OCI-LY1 (cell line): Measurements from ENCODE around the gene NOTUM.

Source experiments
- H2AFZ ChIP-seq: fragments of 200-600 bp; sonication (generic), shearing (Covaris generic); 2 replicates; pipeline ENCODE4 v1.6.0; 2014; ENCODE audit warnings: antibody characterized with exemption, mild to moderate bottlenecking, low read length
- H3F3A ChIP-seq: fragments of 200-600 bp; sonication (generic), shearing (Covaris generic); 2 replicates; pipeline ENCODE4 v1.6.0; 2014; ENCODE audit warnings: mild to moderate bottlenecking, antibody characterized with exemption, low read length, moderate library complexity; ENCODE audit not compliant: insufficient read depth
- H3K27ac ChIP-seq: fragments of 200-600 bp; sonication (generic); 2 replicates; pipeline ENCODE4 v1.5.1; 2014; ENCODE audit warnings: low read length, mixed run types, mild to moderate bottlenecking, low read depth; ENCODE audit not compliant: poor library complexity, severe bottlenecking
- H3K27me3 ChIP-seq: fragments of 200-600 bp; sonication (generic); 2 replicates; pipeline ENCODE4 v1.6.0; 2014; ENCODE audit warnings: antibody characterized with exemption, mild to moderate bottlenecking, low read length, moderate library complexity; ENCODE audit not compliant: insufficient read depth
- H3K36me3 ChIP-seq: fragments of 200-600 bp; sonication (generic); 2 replicates; pipeline ENCODE4 v1.6.1; 2014; ENCODE audit warnings: mild to moderate bottlenecking, antibody characterized with exemption, low read length, moderate library complexity, mixed read lengths; ENCODE audit not compliant: insufficient read depth
- H3K4me1 ChIP-seq: fragments of 200-600 bp; sonication (generic); 2 replicates; pipeline ENCODE4 v1.5.1; 2014; ENCODE audit warnings: mild to moderate bottlenecking, low read length, moderate library complexity; ENCODE audit not compliant: insufficient read depth, severe bottlenecking
- H3K4me2 ChIP-seq: fragments of 200-600 bp; sonication (generic), shearing (Covaris generic); 2 replicates; pipeline ENCODE4 v1.6.1; 2014; ENCODE audit warnings: low read length
- H3K4me3 ChIP-seq: fragments of 200-600 bp; sonication (generic); 2 replicates; pipeline ENCODE4 v1.5.1; 2014; ENCODE audit warnings: low read length, low read depth, mild to moderate bottlenecking, mixed read lengths; ENCODE audit not compliant: poor library complexity, severe bottlenecking
- H3K79me2 ChIP-seq: fragments of 200-600 bp; shearing (Covaris generic); 2 replicates; pipeline ENCODE4 v1.6.1; 2016; ENCODE audit warnings: mixed run types, low read length, mixed read lengths; ENCODE audit not compliant: insufficient read depth
- H3K9ac ChIP-seq: fragments of 200-600 bp; sonication (generic), shearing (Covaris generic); 2 replicates; pipeline ENCODE4 v1.6.1; 2014; ENCODE audit warnings: mild to moderate bottlenecking, low read length, mixed read lengths
- H3K9me2 ChIP-seq: fragments of 200-600 bp; sonication (generic), shearing (Covaris generic); 2 replicates; pipeline ENCODE4 v1.6.1; 2014; ENCODE audit warnings: low read depth, mild to moderate bottlenecking, low read length, mixed read lengths
- H3K9me3 ChIP-seq: fragments of 200-600 bp; shearing (Covaris generic); 2 replicates; pipeline ENCODE4 v1.6.1; 2014; ENCODE audit warnings: low read length, mixed read lengths
- H4K20me1 ChIP-seq: fragments of 200-600 bp; sonication (generic), shearing (Covaris generic); 2 replicates; pipeline ENCODE4 v1.6.0; 2016; ENCODE audit warnings: mild to moderate bottlenecking, low read length; ENCODE audit not compliant: insufficient read depth
- EZH2 ChIP-seq: fragments of 200-600 bp; sonication (generic), shearing (Covaris generic); IDR thresholded peaks from 2 replicates; pipeline ENCODE4 v1.8.0; 2017; ENCODE audit warnings: borderline replicate concordance, mixed run types, mild to moderate bottlenecking, antibody characterized with exemption, low read length, moderate library complexity, mixed read lengths
- TF ChIP-seq, protein P1 (sequence below): fragments of 200-600 bp; sonication (generic), shearing (Covaris generic); IDR thresholded peaks from 2 replicates; pipeline ENCODE4 v1.5.1; 2017; ENCODE audit warnings: mild to moderate bottlenecking, antibody characterized with exemption, low read length, moderate library complexity, mixed read lengths

The NOTUM gene

DNA sequence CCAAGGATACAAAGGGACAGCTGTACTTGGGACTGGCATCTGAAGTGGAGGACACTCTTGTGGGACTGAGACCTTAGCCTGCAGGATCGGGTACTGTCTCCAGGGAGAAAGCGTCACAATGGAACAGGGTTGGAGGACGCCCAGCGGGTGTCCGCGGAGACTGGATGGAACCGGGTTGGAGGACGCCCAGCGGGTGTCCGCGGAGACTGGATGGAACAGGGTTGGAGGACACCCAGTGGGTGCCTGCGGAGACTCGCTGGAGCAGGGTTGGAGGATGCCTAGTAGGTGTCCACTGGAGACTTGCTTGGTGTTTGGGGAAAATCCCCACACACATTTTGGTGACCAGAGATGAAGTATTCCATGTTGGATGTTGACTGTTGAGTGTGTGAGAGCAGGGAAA lies 13.8 kb downstream of the NOTUM start, which contains the start of gene MYADML2:
Gene MYADML2 (minus strand): TSS at position 45 of the 400 bp plus-strand sequence. CDS start 5,492 bp downstream, outside the sequence.
- Histone ChIP-seq H4K20me1 (no peaks in the 10 kb centered on the region), H3K4me3 (no peak within 1 kb of the TSS), H3K27me3 (peaks cover 6% of the 10 kb centered on the region; the same call in 1 of the 2 replicates), H3K79me2 (no peaks in the 10 kb centered on the region), H3K9me2 (no peaks in the 10 kb centered on the region), H2AFZ (no peak within 1 kb of the TSS), H3K4me1 (no peaks in the 10 kb centered on the region), H3F3A (no peaks in the 10 kb centered on the region), H3K27ac (no peak within 1 kb of the TSS), H3K9ac (no peak within 1 kb of the TSS), H3K9me3 (no peaks in the 10 kb centered on the region), H3K36me3 (no peaks in the 10 kb centered on the region), H3K4me2 (no peak within 1 kb of the TSS)
- no peak for TF ChIP-seq EZH2
- TF ChIP-seq, protein P1, sequence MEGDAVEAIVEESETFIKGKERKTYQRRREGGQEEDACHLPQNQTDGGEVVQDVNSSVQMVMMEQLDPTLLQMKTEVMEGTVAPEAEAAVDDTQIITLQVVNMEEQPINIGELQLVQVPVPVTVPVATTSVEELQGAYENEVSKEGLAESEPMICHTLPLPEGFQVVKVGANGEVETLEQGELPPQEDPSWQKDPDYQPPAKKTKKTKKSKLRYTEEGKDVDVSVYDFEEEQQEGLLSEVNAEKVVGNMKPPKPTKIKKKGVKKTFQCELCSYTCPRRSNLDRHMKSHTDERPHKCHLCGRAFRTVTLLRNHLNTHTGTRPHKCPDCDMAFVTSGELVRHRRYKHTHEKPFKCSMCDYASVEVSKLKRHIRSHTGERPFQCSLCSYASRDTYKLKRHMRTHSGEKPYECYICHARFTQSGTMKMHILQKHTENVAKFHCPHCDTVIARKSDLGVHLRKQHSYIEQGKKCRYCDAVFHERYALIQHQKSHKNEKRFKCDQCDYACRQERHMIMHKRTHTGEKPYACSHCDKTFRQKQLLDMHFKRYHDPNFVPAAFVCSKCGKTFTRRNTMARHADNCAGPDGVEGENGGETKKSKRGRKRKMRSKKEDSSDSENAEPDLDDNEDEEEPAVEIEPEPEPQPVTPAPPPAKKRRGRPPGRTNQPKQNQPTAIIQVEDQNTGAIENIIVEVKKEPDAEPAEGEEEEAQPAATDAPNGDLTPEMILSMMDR, result no peak

- H3K4me2 ChIP-seq, result no peak overlapping the region
- H3K27me3 ChIP-seq, result peaks cover 6% of the 10 kb centered on the region; the same call in 1 of the 2 replicates
- peaks cover 6% of the 10 kb centered on the region for H3K4me1 ChIP-seq
- H3K79me2 ChIP-seq, result no peaks in the 10 kb centered on the region
- no peaks in the 10 kb centered on the region for H3F3A ChIP-seq
- no peaks in the 10 kb centered on the region for H3K36me3 ChIP-seq
- no peaks in the 10 kb centered on the region for H3K9me3 ChIP-seq
- no peak overlapping the region for H3K27ac ChIP-seq
- H2AFZ ChIP-seq, result no peak overlapping the region
- no peak for TF ChIP-seq EZH2
- TF ChIP-seq, protein P1, result no peak
- no peaks in the 10 kb centered on the region for H4K20me1 ChIP-seq
- no peaks in the 10 kb centered on the region for H3K9me2 ChIP-seq
- H3K4me3 ChIP-seq, result no peak overlapping the region
- H3K9ac ChIP-seq, result no peak overlapping the region
These were observed 16.1 kb downstream of the NOTUM start for GRCh38 chr17:81944858-81945257.

GRCh38 chr17:81942167-81942553 lies 18.8 kb downstream of the NOTUM start:
- TF ChIP-seq, protein P1, result no peak
- TF ChIP-seq EZH2, result no peak
- no peak overlapping the region for H2AFZ ChIP-seq

More at GRCh38 chr17:81942167-81942553, 18.8 kb downstream of the NOTUM start:
- peaks cover 6% of the 10 kb centered on the region; the same call in 1 of the 2 replicates for H3K27me3 ChIP-seq
- no peak overlapping the region for H3K4me2 ChIP-seq
- H3F3A ChIP-seq, result no peaks in the 10 kb centered on the region
- H4K20me1 ChIP-seq, result no peaks in the 10 kb centered on the region
- no peaks in the 10 kb centered on the region for H3K36me3 ChIP-seq
- no peak overlapping the region for H3K4me3 ChIP-seq
- H3K27ac ChIP-seq, result no peak overlapping the region
- no peaks in the 10 kb centered on the region for H3K9me3 ChIP-seq
- peaks cover 11% of the 10 kb centered on the region for H3K4me1 ChIP-seq
- H3K79me2 ChIP-seq, result no peaks in the 10 kb centered on the region
- no peaks in the 10 kb centered on the region for H3K9me2 ChIP-seq
- no peak overlapping the region for H3K9ac ChIP-seq
